ACC112 (cell line): ENCODE results near the gene MTRR.
A peak's percentile ranks its signal among the peaks of the same experiment; 100 is the strongest.

Source experiments
- H2AFZ ChIP-seq: fragments of 200-600 bp; sonication (generic); one replicate; pipeline ENCODE4 v1.6.0; 2017; ENCODE audit warnings: antibody characterized with exemption, low read length; ENCODE audit not compliant: unreplicated experiment
- H3K27ac ChIP-seq: fragments of 200-600 bp; sonication (generic); 2 replicates; pipeline ENCODE4 v1.5.1; 2014; ENCODE audit warnings: low read depth, mild to moderate bottlenecking, antibody characterized with exemption, low read length, moderate library complexity
- H3K27me3 ChIP-seq: fragments of 200-600 bp; sonication (generic); 2 replicates; pipeline ENCODE4 v1.6.1; 2014; ENCODE audit warnings: mild to moderate bottlenecking, antibody characterized with exemption, low read length, moderate library complexity, mixed read lengths; ENCODE audit not compliant: insufficient read depth
- H3K36me3 ChIP-seq: fragments of 200-600 bp; sonication (generic); 2 replicates; pipeline ENCODE4 v1.6.1; 2016; ENCODE audit warnings: mild to moderate bottlenecking, antibody characterized with exemption, low read length, moderate library complexity, mixed read lengths; ENCODE audit not compliant: insufficient read depth
- H3K4me1 ChIP-seq: fragments of 200-600 bp; sonication (generic); one replicate; pipeline ENCODE4 v1.6.1; 2016; ENCODE audit warnings: low read length, mixed read lengths; ENCODE audit not compliant: insufficient read depth, unreplicated experiment, control insufficient read depth
- H3K4me3 ChIP-seq: fragments of 200-600 bp; sonication (generic); 2 replicates; pipeline ENCODE4 v1.5.1; 2014; ENCODE audit warnings: mild to moderate bottlenecking, low read depth, low read length
- H3K79me2 ChIP-seq: fragments of 200-600 bp; sonication (generic); one replicate; pipeline ENCODE4 v1.6.0; 2016; ENCODE audit warnings: low read length; ENCODE audit not compliant: control insufficient read depth, unreplicated experiment, insufficient read depth

The MTRR gene

DNA sequence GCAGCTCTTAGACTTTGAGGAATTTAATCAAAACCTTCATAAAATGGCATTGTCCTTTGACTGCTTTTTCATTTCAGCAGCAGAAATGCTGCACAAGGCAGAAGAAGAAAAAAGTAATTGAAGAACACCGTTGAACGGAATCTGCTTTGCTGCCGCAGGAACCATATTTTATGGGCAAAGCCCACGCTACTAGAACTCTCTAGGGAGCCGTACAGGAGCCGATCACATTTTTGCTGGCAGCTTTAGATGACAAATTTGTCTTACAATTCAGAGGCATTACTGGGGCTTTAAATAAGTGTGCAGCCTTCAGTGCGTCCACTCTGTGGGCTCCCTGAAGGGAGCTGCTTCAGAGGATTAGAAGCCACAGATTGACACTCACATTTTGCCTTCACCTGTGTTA lies 23.4 kb upstream of the MTRR start:
- Histone ChIP-seq H3K27ac (no peak overlapping the region), H2AFZ (no peak overlapping the region), H3K36me3 (no peaks in the 10 kb centered on the region), H3K27me3 (peaks cover 78% of the 10 kb centered on the region), H3K79me2 (no peaks in the 10 kb centered on the region), H3K4me1 (no peaks in the 10 kb centered on the region), H3K4me3 (no peak overlapping the region)

DNA sequence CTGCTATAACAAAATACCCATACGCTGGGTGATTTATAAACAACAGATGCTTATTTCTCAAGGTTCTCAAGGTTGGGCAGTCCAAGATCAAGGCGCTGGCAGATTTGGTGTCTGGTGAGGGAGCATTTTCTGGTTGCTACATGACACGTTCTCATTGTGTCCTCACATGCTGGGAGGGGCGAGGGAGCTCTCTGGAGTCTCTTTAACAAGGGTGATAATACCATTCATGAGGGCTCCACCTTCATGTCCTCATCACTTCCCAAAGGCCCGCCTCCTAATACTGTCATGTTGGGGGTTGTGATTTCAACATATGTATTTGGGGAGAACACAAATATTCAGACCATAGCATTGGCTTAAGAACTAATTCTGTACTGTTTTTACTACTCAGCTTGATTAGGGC lies 22.6 kb upstream of the MTRR start:
- no peaks in the 10 kb centered on the region for H3K4me1 ChIP-seq
- H3K4me3 ChIP-seq = no peak overlapping the region
- H3K27ac ChIP-seq = no peak overlapping the region
- H3K79me2 ChIP-seq = no peaks in the 10 kb centered on the region
- H3K36me3 ChIP-seq = no peaks in the 10 kb centered on the region
- H2AFZ ChIP-seq = no peak overlapping the region
- H3K27me3 ChIP-seq = peaks cover 86% of the 10 kb centered on the region

DNA sequence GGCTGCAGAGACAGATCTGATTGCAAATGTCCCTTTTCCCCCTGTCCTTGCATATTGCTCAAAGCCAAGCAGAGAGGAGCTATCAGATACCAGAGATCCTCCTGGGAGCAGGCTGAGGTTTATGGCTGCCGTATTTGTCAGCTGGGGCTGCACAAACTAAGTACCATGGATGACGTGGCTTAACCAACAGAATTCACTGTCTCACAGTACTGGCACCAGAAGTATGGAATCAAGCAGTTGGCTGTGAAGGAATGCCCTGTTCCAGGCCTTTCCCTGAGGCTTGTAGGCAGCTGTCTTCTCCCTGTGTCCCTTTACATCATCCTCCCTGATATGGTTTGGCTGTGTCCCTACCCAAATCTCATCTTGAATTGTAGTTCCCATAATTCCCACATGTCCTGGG lies 20.7 kb upstream of the MTRR start:
- Histone ChIP-seq H2AFZ (no peak overlapping the region), H3K27ac (no peak overlapping the region), H3K36me3 (no peaks in the 10 kb centered on the region), H3K4me1 (peaks cover 4% of the 10 kb centered on the region), H3K27me3 (peaks cover 87% of the 10 kb centered on the region), H3K79me2 (no peaks in the 10 kb centered on the region), H3K4me3 (no peak overlapping the region)

DNA sequence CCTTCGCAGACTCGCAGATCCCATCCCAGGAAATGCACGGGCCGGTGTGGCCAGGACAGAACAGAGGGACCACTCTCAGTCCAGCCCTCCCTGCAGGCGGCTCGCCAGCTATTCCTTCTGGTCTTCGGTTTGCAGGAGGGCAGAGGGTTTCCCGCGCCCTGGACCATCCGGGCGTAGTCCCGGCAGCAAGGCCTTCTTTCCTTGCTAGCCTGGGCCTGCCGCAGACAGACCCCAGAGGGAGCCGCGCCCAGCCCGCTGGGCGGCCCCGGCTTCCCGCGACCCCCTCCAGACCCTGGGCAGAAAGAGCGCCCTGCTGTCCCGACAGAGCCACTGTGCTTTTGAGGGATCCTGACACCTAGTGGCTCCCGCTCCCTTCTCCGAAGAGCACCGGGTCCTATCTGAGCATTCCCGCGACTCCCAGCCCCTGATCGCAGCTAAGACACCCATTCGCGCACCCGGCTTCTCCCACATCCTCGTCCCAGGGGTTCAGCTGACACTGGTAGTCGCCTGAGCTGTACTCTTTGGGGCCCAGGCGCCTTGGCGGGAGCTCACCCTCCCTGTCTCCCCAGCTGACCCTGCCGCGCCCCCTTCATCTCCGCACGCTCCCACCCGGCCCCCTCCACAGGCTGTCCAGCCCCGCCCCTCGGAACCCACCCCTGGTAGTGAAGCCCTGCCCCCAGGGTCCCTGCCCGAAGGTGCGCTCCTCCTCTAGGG lies 19.1 kb upstream of the MTRR start:
- Histone ChIP-seq H3K27me3 (peaks cover 73% of the 10 kb centered on the region), H3K36me3 (no peaks in the 10 kb centered on the region), H3K4me3 (no peak overlapping the region), H3K79me2 (no peaks in the 10 kb centered on the region), H3K27ac (no peak overlapping the region), H2AFZ (no peak overlapping the region), H3K4me1 (peaks cover 4% of the 10 kb centered on the region)

DNA sequence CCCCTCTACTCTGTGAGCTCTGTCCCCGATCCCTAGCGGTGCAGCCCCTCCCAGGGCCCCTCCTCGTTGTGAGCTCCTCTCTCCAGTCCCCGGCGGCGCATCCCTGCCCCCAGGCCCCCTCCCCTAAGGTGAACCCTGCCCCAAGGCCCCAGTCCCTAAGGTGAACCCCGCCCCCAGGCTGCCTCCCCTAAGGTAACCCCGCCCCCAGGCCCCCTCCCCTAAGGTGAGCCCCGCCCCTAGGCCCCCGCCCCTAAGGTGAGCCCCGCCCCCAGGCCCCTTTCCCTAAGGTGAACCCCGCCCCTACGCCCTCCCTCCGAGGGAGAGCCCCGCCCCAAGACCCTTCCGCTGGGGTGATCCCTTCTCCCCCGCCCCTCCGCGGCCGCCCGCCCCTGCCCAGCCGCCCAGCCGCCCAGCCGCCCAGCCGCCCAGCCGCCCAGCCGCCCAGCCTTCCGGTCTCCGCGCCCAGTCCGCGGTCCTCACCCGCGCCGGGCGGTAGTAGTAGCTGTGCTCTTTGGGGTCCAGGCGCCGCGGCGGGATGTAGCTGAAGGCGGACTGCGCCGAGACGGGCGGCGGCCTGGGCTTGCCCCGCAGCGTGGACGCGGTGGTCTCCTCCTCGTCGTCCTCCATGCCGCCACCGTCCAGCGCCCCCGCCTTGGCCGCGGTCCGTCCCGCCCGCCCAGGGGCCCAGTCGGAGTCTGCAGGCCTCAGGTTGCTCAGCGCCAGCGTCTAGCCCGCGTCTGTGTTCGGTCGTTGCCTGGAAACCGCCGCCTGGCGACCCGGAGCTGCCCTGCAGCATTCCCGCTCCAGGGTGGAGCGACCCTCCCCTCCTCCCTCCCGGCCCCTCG lies 18.3 kb upstream of the MTRR start, which contains the start of gene CFAP90:
TSS of gene CFAP90 (minus strand) at position 739 of the 845 bp plus-strand sequence. CDS start at position 627, 112 bp downstream.
- no peaks in the 10 kb centered on the region for H3K36me3 ChIP-seq
- no peak within 1 kb of the TSS for H3K27ac ChIP-seq

DNA sequence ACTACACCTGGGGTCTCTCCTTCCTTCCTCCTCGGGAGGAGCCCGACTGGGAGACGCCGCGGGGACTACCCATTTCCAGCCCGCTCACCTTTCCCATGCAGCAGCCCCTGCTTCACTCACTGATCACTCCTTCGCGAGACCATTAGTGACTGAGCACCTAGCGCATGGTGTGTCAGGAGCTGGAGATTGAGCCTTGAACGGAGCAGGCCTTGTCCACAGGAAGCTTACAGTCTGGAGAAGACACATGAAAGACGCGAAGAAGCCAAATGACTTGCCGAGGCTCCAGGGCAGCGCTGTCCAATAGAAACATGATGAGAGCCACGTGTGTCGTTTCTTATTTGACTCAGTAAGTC lies 17.7 kb upstream of the MTRR start:
- H3K4me3 ChIP-seq = no peak overlapping the region; the same call in 1 of the 2 replicates
- H3K36me3 ChIP-seq = no peaks in the 10 kb centered on the region
- H3K4me1 ChIP-seq = peaks cover 4% of the 10 kb centered on the region
- H3K27me3 ChIP-seq = peaks cover 60% of the 10 kb centered on the region
- H2AFZ ChIP-seq = no peak overlapping the region
- no peaks in the 10 kb centered on the region for H3K79me2 ChIP-seq
- H3K27ac ChIP-seq = no peak overlapping the region

More for the DNA sequence above, 18.3 kb upstream of the MTRR start, which contains the start of gene CFAP90:
- H3K27me3 ChIP-seq = peaks cover 65% of the 10 kb centered on the region
- peaks cover 4% of the 10 kb centered on the region for H3K4me1 ChIP-seq
- H3K4me3 ChIP-seq = peak within 1 kb of the TSS; percentile 54
- H2AFZ ChIP-seq = no peak within 1 kb of the TSS
- no peaks in the 10 kb centered on the region for H3K79me2 ChIP-seq

DNA sequence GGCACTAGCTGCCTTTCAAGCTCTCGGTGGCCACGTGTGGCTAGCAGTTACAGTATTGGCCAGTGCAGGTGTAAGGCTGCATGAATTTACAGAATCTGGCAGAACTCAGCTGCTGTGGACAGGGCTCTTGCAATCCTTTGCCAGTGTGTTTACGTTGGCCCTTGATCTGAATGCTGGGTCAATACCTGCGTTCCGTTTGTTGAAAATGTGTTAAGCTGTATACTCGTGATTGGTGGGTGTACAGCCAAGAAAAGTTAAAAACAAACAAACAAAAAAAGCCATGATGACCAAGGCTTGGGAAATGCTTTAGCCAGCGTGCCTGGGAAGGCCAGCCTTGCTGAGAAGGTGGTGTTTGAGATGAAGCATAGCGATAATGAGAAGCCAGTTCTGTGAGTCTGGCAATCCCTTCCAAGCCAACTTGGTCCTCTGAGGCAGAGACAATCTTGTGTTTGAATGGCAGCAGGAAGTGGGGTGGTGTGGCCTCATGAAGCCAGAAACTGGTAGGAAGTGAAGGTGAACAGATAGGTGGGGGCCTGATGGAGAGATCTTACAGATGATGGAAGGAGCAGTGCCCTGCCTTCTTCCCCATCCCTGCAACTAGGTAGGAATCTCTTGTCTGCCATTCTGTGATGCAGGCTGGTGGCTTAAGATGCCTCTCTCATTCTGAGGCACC lies 17.2 kb upstream of the MTRR start:
- Histone ChIP-seq H3K4me3 (no peak overlapping the region), H3K79me2 (no peaks in the 10 kb centered on the region), H3K27me3 (peaks cover 55% of the 10 kb centered on the region), H3K4me1 (peaks cover 4% of the 10 kb centered on the region), H3K27ac (no peak overlapping the region), H2AFZ (no peak overlapping the region), H3K36me3 (no peaks in the 10 kb centered on the region)

DNA sequence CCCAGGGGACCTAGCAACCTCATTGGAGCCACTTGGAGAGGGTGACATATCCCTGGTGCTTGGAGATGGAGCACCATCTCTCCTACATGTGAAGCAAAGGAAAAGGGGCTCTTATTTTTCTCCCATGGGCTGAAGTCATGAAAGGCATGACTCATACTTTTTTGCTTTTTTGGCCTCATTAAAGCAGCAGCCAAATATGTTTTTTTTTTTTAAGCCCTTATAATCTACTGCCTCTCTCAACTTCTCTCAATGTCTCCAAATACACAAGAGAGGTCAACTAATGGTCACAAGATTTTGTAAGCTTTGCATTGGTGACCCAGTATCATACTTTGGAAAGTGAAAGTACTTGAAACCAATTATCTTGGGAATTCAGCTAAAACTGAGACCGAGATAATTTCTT lies 16.4 kb upstream of the MTRR start:
- H3K27me3 ChIP-seq = peaks cover 47% of the 10 kb centered on the region
- H3K27ac ChIP-seq = no peak overlapping the region
- H3K4me3 ChIP-seq = no peak overlapping the region
- no peaks in the 10 kb centered on the region for H3K36me3 ChIP-seq
- no peaks in the 10 kb centered on the region for H3K79me2 ChIP-seq
- H3K4me1 ChIP-seq = peaks cover 4% of the 10 kb centered on the region
- H2AFZ ChIP-seq = no peak overlapping the region

DNA sequence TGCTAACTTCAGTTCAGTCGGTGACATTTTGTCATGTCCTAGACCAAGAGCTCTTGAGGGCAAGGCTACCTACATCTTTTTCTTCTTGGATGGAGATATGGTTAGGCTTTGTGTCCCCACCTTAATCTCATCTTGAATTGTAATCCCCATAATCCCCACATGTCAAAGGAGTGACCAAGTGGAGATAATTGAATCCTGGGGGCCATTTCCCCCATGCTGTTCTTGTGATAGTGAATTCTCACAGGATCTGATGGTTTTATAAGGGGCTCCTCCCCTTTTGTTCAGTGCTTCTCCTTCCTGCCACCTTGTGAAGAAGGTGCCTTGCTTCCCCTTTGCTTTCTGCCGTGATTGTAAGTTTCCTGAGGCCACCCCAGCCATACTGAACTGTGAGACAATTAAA lies 16.0 kb upstream of the MTRR start:
- Histone ChIP-seq H3K27me3 (peaks cover 43% of the 10 kb centered on the region), H3K4me3 (no peak overlapping the region), H3K79me2 (no peaks in the 10 kb centered on the region), H3K27ac (no peak overlapping the region), H3K36me3 (no peaks in the 10 kb centered on the region), H2AFZ (no peak overlapping the region), H3K4me1 (peaks cover 7% of the 10 kb centered on the region)

DNA sequence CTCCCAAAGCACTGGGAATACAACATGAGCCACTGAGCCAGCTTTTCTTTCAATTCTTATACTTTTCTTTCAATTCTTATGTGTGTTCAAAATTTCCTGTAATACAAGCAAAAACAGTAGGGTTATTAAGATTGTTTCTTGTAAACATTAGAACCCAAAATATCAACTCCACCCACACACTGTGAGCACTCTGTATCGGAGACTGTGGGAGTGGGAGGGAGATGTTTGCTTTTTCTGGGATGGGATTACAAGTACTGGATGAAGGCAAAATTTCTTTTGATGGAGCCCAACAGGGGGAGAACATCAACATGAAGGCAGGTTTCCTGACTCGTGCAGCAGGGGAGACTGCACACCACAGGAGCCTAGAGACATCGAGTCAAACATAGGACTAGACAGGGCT lies 13.3 kb upstream of the MTRR start:
- peaks cover 18% of the 10 kb centered on the region for H3K27me3 ChIP-seq
- no peaks in the 10 kb centered on the region for H3K79me2 ChIP-seq
- no peak overlapping the region for H3K27ac ChIP-seq
- peaks cover 4% of the 10 kb centered on the region; the same call in 1 of the 2 replicates for H3K36me3 ChIP-seq
- no peak overlapping the region for H3K4me3 ChIP-seq
- H3K4me1 ChIP-seq = peaks cover 13% of the 10 kb centered on the region
- H2AFZ ChIP-seq = no peak overlapping the region
